HEK293 (cell line): ENCODE results near the gene IRF2BPL.

ENCODE experiments used
- CTCF ChIA-PET: fragments of 350-600 bp; formaldehyde crosslinking; extraction: SDS; loops from one replicate; lab custom pipeline; 2021; ENCODE audit warnings: antibody characterized with exemption; lab: Yijun Ruan, JAX
- POLR2A ChIA-PET: fragments of 300-600 bp; formaldehyde crosslinking; extraction: SDS; loops from one replicate; lab custom pipeline; 2020; ENCODE audit warnings: antibody characterized with exemption, inconsistent platforms; lab: Yijun Ruan, JAX
- H3K27ac ChIP-seq: fragments of 200-500 bp; sonication (Bioruptor generic); 2 replicates; pipeline ENCODE4 v1.5.1; 2014; ENCODE audit warnings: low read depth, low read length, control low read depth, inconsistent platforms; ENCODE audit errors: extremely low read depth
- H3K36me3 ChIP-seq, 2 experiments: fragments of 200-500 bp in 1 of 2; sonication (Bioruptor generic) in 1 of 2; 1 replicate in 1 of 2; 2 replicates in 1 of 2; pipeline ENCODE4 v1.5.1; 2014 to 2017; ENCODE audit warnings: inconsistent platforms in 2 of 2, low read length in 2 of 2; ENCODE audit not compliant: control insufficient read depth in 2 of 2, insufficient read depth in 1 of 2
- H3K4me1 ChIP-seq: fragments of 200-500 bp; sonication (Bioruptor generic); 2 replicates; pipeline ENCODE4 v1.5.1; 2014; ENCODE audit warnings: mild to moderate bottlenecking, low read length, inconsistent platforms; ENCODE audit not compliant: control insufficient read depth, insufficient read depth
- H3K4me3 ChIP-seq: 2 replicates; pipeline ENCODE4 v1.5.1; 2011; ENCODE audit warnings: low read depth, mild to moderate bottlenecking, control low read depth, low read length, moderate library complexity
- H3K9me3 ChIP-seq: fragments of 200-500 bp; sonication (Bioruptor generic); 2 replicates; pipeline ENCODE4 v1.5.1; 2014; ENCODE audit warnings: low read depth, low read length, inconsistent platforms; ENCODE audit not compliant: control insufficient read depth, insufficient read depth
- EGR2 ChIP-seq: fragments of 450-650 bp; formaldehyde crosslinking; IDR thresholded peaks from 2 replicates; pipeline ENCODE4 v1.5.1; 2016; ENCODE audit warnings: low read depth, missing biosample characterization, missing genetic modification characterization
- GLIS1 ChIP-seq: fragments of 450-650 bp; formaldehyde crosslinking; IDR thresholded peaks from 2 replicates; pipeline ENCODE4 v1.5.1; 2016; ENCODE audit warnings: missing biosample characterization, missing genetic modification characterization
- KLF16 ChIP-seq: fragments of 450-650 bp; formaldehyde crosslinking; IDR thresholded peaks from 2 replicates; pipeline ENCODE4 v1.5.1; 2017; ENCODE audit warnings: missing biosample characterization, missing genetic modification characterization
- MEIS1 ChIP-seq: sonication (generic); formaldehyde crosslinking; IDR thresholded peaks from 2 replicates; pipeline ENCODE4 v1.8.1; 2022; ENCODE audit warnings: missing genetic modification reagents, mild to moderate bottlenecking, borderline replicate concordance
- OVOL3 ChIP-seq: fragments of 450-650 bp; formaldehyde crosslinking; IDR thresholded peaks from 2 replicates; pipeline ENCODE4 v1.5.1; 2016; ENCODE audit warnings: missing biosample characterization, missing genetic modification characterization
- YY1 ChIP-seq: fragments of 450-650 bp; formaldehyde crosslinking; IDR thresholded peaks from 2 replicates; pipeline ENCODE4 v1.5.1; 2018; ENCODE audit warnings: missing biosample characterization, missing genetic modification characterization
- ZBTB6 ChIP-seq: fragments of 450-650 bp; formaldehyde crosslinking; IDR thresholded peaks from 2 replicates; pipeline ENCODE4 v1.5.1; 2017; ENCODE audit warnings: missing biosample characterization, missing genetic modification characterization
- ZNF138 ChIP-seq: fragments of 450-650 bp; formaldehyde crosslinking; IDR thresholded peaks from 2 replicates; pipeline ENCODE4 v1.5.1; 2016; ENCODE audit warnings: missing biosample characterization, missing genetic modification characterization, borderline replicate concordance
- ZNF221 ChIP-seq: fragments of 450-650 bp; formaldehyde crosslinking; IDR thresholded peaks from 2 replicates; pipeline ENCODE4 v1.5.1; 2017; ENCODE audit warnings: missing biosample characterization, missing genetic modification characterization, borderline replicate concordance
- ZNF362 ChIP-seq: fragments of 450-650 bp; formaldehyde crosslinking; IDR thresholded peaks from 2 replicates; pipeline ENCODE4 v1.5.1; 2016; ENCODE audit warnings: missing biosample characterization, missing genetic modification characterization
- ZNF518A ChIP-seq: fragments of 450-650 bp; formaldehyde crosslinking; conservative IDR thresholded peaks from 2 replicates; pipeline ENCODE4 v1.5.1; 2016; ENCODE audit warnings: low read depth, missing biosample characterization, missing genetic modification characterization
- ZNF677 ChIP-seq: fragments of 450-650 bp; IDR thresholded peaks from 2 replicates; pipeline ENCODE4 v1.5.0; 2018; ENCODE audit warnings: missing biosample characterization, mild to moderate bottlenecking, missing genetic modification characterization, moderate library complexity
- ZNF701 ChIP-seq: fragments of 450-650 bp; formaldehyde crosslinking; IDR thresholded peaks from 2 replicates; pipeline ENCODE4 v1.5.1; 2016; ENCODE audit warnings: missing biosample characterization, missing genetic modification characterization
- ZNF785 ChIP-seq: fragments of 450-650 bp; formaldehyde crosslinking; IDR thresholded peaks from 2 replicates; pipeline ENCODE4 v1.5.1; 2016; ENCODE audit warnings: missing biosample characterization, missing genetic modification characterization
- TF ChIP-seq, protein P1 (sequence below): fragments of 450-650 bp; formaldehyde crosslinking; IDR thresholded peaks from 2 replicates; pipeline ENCODE4 v1.5.1; 2017; ENCODE audit warnings: missing biosample characterization, missing genetic modification characterization
- TF ChIP-seq, protein P2 (sequence below): fragments of 450-650 bp; formaldehyde crosslinking; IDR thresholded peaks from 2 replicates; pipeline ENCODE4 v1.5.1; 2017; ENCODE audit warnings: missing biosample characterization, missing genetic modification characterization

IRF2BPL gene

GRCh38 chr14:76987956-76988520, 40.5 kb downstream of the IRF2BPL start:
- ChIA-PET POLR2A (interaction anchor here (1.2 kb wide), 1 partner anchor 27 kb away, joined by 3 read pairs; no protein-coding TSS in a partner anchor), CTCF (interaction anchor here (0.7 to 1.0 kb wide), 2 partner anchors 36 to 112 kb away, joined by 3 to 4 read pairs; no protein-coding TSS in a partner anchor)
- no peak overlapping the region for H3K27ac ChIP-seq

GRCh38 chr14:76986231-76986565, 42.3 kb downstream of the IRF2BPL start:
- Histone ChIP-seq H3K9me3 (no peaks in the 10 kb centered on the region), H3K4me1 (no peaks in the 10 kb centered on the region), H3K36me3 (no peaks in the 10 kb centered on the region; a peak in 1 of 3 replicates)
- POLR2A ChIA-PET, result interaction anchor here (1.1 kb wide), 1 partner anchor 79 kb away, joined by 4 read pairs; no protein-coding TSS in a partner anchor
- TF ChIP-seq, protein P1, sequence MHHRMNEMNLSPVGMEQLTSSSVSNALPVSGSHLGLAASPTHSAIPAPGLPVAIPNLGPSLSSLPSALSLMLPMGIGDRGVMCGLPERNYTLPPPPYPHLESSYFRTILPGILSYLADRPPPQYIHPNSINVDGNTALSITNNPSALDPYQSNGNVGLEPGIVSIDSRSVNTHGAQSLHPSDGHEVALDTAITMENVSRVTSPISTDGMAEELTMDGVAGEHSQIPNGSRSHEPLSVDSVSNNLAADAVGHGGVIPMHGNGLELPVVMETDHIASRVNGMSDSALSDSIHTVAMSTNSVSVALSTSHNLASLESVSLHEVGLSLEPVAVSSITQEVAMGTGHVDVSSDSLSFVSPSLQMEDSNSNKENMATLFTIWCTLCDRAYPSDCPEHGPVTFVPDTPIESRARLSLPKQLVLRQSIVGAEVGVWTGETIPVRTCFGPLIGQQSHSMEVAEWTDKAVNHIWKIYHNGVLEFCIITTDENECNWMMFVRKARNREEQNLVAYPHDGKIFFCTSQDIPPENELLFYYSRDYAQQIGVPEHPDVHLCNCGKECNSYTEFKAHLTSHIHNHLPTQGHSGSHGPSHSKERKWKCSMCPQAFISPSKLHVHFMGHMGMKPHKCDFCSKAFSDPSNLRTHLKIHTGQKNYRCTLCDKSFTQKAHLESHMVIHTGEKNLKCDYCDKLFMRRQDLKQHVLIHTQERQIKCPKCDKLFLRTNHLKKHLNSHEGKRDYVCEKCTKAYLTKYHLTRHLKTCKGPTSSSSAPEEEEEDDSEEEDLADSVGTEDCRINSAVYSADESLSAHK, result no peak
- TF ChIP-seq ZNF362 (tag by site-specific recombination) (no peak), MEIS1 (no peak), EGR2 (tag by site-specific recombination) (no peak), YY1 (no peak), OVOL3 (tag by site-specific recombination) (no peak), ZNF785 (tag by site-specific recombination) (no peak), ZNF677 (tag by site-specific recombination) (no peak), ZNF221 (no peak), ZBTB6 (tag by site-specific recombination) (no peak)
- TF ChIP-seq, protein P2, sequence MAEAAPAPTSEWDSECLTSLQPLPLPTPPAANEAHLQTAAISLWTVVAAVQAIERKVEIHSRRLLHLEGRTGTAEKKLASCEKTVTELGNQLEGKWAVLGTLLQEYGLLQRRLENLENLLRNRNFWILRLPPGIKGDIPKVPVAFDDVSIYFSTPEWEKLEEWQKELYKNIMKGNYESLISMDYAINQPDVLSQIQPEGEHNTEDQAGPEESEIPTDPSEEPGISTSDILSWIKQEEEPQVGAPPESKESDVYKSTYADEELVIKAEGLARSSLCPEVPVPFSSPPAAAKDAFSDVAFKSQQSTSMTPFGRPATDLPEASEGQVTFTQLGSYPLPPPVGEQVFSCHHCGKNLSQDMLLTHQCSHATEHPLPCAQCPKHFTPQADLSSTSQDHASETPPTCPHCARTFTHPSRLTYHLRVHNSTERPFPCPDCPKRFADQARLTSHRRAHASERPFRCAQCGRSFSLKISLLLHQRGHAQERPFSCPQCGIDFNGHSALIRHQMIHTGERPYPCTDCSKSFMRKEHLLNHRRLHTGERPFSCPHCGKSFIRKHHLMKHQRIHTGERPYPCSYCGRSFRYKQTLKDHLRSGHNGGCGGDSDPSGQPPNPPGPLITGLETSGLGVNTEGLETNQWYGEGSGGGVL, result no peak
- TF ChIP-seq, all 188 proteins: peak for 0
- H3K27ac ChIP-seq, result no peak overlapping the region
- CTCF ChIA-PET, result no interaction called here
- H3K4me3 ChIP-seq, result no peak overlapping the region

More at GRCh38 chr14:76987956-76988520, 40.5 kb downstream of the IRF2BPL start:
- Histone ChIP-seq H3K4me3 (no peak overlapping the region), H3K9me3 (no peaks in the 10 kb centered on the region), H3K4me1 (no peaks in the 10 kb centered on the region), H3K36me3 (no peaks in the 10 kb centered on the region; a peak in 1 of 3 replicates)
- TF ChIP-seq ZNF701 (tag by site-specific recombination) (no peak), GLIS1 (0 out of 2 replicates have a peak, but pooled peaks have one; percentile 8)

DNA sequence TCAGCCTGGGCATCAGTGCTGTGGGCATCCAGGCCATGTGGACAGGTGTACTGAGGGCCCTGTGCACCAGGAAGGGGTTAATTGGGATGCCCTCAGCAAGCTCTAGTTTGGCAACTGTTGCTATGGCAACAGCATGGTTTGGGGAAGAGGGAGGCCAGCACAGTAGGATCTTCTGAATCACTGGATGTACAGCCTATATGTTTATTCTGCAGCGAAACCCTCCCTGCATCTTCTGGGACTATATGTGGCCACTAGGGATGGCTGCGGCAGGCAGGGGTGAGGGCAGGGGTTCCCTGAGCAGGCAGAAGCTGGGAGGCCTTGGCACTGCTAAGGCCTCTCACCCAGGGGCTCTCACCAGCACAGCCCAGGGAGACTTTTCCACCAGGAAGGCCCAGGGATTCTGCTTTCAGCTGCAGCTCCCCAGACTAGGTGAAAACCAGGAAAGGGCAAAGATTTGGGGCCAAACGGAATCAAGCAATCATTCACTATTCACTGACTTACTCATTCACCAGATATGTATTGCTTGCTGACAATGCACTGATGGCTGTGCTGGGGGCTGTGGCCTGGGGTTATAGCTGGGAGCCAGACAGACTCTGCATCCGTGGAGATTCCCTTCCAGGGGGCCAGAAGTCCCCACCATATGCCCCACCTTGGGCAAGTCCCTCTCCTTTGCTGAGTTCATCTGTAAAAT, 42.8 kb downstream of the IRF2BPL start:
- no peaks in the 10 kb centered on the region for H3K9me3 ChIP-seq
- ChIA-PET POLR2A (interaction anchor here (0.6 to 1.1 kb wide), 3 partner anchors 18 to 80 kb away, joined by 3 to 4 read pairs (median 4); no protein-coding TSS in a partner anchor), CTCF (interaction anchor here (0.6 kb wide), 1 partner anchor 71 kb away, joined by 3 read pairs; no protein-coding TSS in a partner anchor)
- TF ChIP-seq GLIS1, result 0 out of 2 replicates have a peak, but pooled peaks have one; percentile 20
- no peak for TF ChIP-seq ZNF138 (tag by site-specific recombination)
- TF ChIP-seq KLF16 (tag by site-specific recombination), result no peak
- TF ChIP-seq ZNF518A (tag by site-specific recombination), result no peak
- H3K36me3 ChIP-seq, result no peaks in the 10 kb centered on the region; a peak in 1 of 3 replicates
- no peak overlapping the region for H3K27ac ChIP-seq
- no peaks in the 10 kb centered on the region for H3K4me1 ChIP-seq
- no peak overlapping the region for H3K4me3 ChIP-seq
